ENCODE measurements around the gene CHSY3.

DNA sequence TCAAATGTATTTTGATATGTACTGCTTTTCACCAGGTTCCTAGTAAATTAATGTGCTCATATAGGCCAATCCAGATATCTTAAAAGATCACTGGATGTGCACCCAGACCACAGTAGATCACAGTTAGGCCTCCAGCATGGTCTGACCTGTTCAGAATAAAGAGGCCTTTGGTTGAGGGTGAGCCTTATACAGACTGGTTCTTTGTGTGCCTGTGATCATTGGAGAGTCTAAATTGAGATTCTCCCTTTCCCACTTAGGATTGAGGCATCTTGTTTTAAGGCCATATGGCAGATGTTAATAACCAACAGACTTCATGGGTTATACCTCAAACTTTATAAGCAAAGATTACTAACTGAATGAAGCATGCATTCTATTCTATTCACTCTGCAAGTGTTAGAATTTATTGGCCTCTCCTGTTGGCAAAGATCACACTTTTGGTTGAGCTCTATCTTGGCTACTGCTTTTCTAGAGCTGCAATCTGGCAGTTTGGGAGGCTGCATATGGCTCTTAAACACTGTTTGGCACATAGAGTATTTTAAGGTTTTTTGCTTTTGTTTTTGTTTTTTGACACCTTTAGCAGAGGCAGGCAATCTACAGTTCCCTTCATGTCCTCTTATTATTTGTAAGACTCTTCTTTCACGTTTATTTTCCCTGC, 8.5 kb downstream of the CHSY3 start:
- TF ChIP-seq, protein P1, sequence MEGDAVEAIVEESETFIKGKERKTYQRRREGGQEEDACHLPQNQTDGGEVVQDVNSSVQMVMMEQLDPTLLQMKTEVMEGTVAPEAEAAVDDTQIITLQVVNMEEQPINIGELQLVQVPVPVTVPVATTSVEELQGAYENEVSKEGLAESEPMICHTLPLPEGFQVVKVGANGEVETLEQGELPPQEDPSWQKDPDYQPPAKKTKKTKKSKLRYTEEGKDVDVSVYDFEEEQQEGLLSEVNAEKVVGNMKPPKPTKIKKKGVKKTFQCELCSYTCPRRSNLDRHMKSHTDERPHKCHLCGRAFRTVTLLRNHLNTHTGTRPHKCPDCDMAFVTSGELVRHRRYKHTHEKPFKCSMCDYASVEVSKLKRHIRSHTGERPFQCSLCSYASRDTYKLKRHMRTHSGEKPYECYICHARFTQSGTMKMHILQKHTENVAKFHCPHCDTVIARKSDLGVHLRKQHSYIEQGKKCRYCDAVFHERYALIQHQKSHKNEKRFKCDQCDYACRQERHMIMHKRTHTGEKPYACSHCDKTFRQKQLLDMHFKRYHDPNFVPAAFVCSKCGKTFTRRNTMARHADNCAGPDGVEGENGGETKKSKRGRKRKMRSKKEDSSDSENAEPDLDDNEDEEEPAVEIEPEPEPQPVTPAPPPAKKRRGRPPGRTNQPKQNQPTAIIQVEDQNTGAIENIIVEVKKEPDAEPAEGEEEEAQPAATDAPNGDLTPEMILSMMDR (conservative IDR thresholded peaks at IDR 0.05 in 1 of 2, IDR thresholded peaks at IDR 0.05 in 1 of 2; ENCODE audit: low read depth in 1 of 2, low read length in 2 of 2): no peak
- no peak for TF ChIP-seq EZH2 (IDR thresholded peaks at IDR 0.05; ENCODE audit: low read length, missing control alignments)

Measured in fibroblast of lung (primary cell).